ENCODE results near the gene RASD2.

Gene RASD2

DNA sequence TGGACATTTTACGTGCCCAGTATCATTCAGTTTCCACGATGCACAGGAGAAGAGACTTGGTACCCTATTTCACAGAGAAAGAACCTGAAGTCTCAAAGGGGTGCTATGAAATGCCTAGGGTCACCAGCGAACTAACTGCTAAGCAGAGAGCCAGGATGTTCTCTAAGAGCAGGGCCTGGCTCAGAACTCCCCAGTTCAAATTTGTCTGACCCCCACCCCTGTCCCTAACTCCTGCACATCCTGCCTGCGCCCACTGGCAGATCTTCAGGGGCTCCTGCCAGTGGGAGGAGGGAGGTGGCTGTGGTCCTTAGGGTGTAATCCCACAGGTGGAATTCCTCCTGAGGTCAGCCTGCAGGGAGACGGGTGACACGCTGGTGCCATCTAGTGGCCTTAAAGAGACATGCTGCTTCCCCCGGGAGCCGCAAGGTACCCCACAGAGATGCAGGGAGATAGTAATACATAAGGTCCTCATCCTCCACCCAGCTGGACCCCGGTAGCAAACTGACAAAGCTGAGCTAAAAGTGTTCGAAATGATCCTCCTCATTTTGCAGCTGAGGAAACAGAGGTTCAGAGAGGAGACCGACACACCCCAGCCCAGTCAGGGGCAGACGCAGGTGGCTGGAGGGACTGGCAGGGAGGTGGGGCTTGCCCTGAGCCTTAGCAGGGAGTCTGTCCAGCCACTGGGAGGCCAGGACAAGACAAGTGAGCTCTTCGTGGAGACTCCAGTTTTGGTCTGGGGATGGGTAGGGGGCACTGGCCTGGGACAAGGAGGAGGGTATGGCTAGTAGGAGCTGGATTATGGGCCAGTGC lies 42.4 kb downstream of the RASD2 start:
- DNase-seq (ENCODE audit: low read depth), result peak; percentile 34

DNA sequence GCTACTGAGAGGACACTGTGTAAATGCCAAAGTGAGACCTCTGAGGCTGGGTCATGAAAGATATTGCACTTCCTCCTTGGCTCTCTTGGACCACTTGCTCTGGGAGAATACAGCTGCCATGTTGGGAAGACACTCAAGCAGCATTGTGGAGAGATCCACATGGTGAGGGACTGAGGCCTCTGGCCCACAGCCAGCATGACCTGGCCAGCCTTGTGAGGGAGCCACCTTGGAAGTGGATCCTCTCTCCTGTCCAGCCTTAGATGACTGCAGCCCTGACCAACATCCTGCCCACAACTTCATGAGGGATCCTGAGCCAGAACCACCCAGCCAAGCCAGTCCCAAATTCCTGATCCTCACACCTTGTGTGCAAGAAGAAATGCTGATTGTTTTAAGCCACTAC lies 46.1 kb downstream of the RASD2 start:
- DNase-seq (ENCODE audit: low read depth), result no peak

DNA sequence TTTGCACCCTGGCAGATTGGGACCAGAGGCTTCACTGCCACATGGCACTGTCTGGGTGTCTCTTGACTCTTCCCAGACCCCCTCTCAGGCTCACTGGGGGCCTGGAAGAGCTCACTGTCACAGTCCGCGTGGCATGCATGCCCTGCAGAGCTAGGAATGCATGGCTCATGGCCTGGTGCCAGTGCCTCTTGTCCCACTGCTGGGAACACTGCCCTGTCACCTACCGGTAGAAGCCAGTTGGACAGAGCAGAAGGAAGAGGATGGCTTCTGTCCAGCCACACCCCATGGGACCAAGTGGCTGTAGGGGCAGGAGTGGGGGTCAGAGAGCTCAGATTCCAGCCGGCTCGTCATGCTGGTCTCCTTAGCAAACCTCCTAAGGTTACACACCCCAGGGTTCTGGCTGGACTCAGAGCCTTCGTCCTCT lies 46.8 kb downstream of the RASD2 start:
- no peak for DNase-seq (ENCODE audit: low read depth)

DNA sequence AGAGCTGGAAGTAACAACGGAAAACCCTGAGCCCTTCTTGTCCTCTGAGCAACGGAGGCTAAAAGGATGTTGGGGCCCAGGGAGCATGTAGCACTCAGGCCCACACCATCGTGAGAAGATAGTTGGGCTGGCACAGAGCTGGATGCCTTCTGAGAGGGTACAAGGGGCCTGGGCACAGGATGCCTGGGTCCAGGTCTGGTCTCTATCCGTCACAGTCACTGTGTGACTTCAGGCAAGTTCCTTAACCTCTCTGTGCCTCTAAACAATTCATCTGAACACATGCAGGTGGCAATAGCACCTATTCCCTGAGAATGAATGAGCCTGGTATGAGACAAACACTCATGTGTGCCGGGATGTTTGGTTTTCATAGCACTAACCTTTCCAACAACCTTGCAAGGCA lies 47.3 kb downstream of the RASD2 start:
- no peak for DNase-seq (ENCODE audit: low read depth)

DNA sequence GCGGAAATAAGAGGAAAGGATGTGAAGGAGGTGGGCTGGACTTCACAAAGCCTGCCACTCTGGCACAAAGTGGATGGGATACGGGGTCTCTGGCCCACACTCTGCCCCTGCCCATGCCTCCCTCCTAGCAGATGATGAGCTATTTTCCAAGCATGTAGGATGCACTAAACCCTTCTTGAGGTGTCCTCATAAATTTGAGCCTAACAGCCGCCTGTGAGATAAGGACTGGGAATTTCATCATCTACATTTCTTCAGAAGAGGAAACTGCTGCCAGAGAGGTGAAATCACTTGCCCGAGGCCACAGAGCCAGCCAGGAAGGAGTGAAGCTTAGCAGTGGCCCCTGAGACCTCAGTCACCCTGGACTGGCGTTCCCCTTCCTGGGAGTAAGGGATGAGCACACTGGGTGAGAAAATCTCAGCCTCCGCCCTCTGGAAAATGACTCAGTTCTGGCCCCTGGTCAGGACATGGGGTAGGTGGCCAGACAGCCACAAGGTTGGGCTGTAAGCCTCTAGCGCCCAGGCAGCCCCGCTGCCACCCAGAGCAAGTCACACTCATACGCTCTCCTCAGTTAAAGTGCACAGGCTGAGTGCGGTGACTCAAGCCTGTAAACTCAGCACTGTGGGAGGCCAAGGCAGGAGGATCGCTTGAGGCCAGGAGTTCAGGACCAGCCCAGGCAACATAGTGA lies 48.6 kb downstream of the RASD2 start:
- no peak for DNase-seq (ENCODE audit: low read depth)

DNA sequence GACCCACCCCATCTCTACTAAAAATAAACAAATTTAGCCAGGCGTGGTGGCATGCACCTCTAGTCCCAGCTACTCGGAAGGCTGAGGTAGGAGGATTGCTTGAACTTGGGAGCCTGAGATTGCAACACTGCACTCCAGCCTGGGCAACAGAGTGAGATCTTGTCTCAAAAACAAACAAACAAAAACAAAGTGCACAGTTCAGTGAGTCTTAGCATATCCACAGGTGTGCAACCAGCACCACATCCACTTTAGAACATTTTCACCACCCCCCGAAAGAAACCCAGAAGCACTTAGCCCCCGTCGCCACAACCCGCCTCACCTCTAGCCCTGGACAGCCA lies 49.1 kb downstream of the RASD2 start:
- no peak for DNase-seq (ENCODE audit: low read depth)

DNA sequence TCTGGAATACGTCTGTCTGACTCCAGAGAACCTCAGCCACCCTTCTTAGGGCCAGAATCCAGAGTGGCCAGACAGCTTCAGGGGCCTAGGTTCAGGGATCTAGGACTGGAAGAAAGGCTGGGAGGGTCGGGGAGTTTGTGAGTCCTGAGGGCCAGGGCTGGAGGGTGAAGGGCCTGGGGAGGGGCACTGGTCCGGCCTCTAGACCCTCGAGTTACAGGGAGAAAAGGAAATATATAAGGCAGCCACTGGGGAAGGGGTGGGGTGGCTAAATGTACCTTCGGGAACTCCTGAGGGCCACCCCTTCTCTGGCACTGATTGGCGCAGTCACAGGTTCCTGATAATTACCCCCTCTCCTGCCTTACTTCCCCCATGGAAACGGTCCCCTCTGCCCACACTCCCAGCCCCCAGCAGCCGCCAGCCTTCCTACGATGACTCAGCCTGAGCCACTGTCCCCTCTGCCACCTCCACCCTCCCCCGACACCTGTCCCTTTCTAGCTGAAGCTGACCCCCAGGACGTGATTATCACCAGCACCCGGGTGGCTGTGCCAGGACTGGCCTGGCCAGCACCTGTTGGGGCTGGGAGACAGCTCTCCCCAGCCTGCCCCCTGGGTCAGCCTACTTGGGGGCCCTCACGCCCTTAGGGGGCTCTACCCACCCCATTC lies 50.1 kb downstream of the RASD2 start:
- DNase-seq (ENCODE audit: low read depth), result no peak

DNA sequence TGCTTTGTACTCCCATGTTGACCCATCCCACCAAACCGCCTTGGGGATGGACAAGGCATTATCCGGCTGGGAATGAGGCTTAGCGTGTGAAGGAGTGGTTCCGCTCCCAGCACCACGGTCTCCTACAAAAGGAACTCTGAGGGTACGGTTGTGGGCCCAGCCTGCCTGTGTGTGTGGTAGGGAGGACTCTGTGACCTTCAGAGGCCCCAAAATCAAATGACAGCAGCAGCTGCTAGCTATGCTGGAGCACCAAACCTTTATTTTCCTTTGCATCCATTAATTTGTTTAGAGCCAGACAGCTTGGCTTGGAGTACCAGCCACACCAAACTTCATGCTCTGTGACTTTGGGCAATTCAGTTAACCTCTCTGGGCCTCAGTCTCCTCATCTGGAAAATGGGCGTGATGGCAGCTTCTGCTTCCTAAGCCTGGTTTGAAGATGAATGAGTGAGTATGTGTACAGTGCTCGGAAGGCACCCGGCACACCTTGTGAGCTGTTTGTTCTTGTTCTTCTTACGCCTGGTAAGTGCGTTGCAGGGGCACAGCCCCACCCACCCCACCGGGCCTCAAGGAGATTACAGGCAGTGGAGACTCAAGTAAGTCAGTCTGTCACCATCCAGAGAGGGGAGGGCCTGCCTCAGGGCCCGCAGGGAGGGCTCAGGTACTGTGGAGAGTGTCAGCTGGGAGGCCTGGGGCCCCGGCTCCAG lies 51.2 kb downstream of the RASD2 start:
- no peak for DNase-seq (ENCODE audit: low read depth)

DNA sequence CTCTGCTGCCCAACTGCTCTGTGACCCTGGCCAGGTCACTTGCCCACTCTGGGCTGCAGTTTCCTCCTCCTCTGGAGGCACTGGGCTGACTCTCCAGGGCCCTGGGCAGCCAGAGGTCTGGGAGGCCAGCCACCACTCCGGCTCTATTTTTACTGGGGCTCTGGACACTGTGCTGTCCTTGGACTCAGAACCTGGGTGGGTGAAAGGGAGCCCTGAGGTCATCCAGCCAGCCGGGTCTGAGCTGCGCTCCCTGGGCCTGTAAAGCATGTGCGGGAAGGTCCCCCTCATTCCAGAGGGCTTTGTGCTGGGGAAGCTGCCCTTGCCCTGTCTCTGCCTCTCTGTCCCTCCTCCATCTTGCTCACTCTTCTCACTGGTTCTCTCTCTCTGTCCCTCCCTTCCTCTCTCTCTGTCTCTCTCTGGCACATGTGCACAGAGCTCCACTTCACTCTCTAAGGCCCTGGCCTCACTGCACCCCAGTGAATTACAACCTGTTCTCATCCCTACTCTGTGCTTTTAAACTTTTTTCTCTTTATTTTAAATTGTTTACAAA lies 51.9 kb downstream of the RASD2 start:
- no peak for DNase-seq (ENCODE audit: low read depth)

DNA sequence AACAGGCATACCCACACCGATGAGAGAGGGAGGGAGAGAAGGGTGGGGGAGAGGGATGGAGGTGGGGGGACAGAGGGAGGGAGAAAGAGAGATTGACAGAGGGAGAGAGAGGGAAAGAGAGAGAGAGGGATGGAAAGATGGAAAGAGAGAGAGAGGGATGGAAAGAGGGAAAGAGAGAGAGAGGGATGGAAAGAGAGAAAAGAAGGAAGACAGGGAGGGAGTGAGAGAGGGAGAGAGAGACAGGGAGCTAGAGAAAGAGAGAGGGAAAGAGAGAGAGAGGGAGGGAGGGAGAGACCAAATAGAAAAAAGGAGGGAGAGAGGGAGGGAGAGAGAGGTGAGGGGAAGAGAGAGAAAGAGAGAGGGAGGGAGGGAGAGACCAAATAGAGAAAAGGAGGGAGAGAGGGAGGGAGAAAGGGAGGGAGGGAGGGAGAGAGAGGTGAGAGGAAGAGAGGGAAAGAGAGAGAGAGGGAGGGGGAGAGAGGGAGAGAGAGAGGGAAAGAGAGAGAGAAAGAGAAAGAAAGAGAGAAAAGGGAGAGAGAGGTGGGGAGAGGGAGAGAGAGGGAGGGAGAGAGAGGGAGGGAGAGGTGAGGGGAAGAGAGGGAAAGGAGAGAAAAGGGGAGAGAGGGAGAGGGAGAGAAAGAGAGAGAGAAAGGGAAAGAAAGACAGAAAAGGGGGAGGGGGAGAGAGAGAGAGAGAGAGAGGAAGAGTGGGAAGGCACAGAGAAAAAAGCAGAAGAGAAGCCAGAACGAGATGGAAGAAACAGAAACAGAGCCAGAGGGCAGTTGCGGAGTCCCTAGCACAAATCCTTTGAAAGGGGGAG lies 52.6 kb downstream of the RASD2 start:
- DNase-seq (ENCODE audit: low read depth), result no peak

DNA sequence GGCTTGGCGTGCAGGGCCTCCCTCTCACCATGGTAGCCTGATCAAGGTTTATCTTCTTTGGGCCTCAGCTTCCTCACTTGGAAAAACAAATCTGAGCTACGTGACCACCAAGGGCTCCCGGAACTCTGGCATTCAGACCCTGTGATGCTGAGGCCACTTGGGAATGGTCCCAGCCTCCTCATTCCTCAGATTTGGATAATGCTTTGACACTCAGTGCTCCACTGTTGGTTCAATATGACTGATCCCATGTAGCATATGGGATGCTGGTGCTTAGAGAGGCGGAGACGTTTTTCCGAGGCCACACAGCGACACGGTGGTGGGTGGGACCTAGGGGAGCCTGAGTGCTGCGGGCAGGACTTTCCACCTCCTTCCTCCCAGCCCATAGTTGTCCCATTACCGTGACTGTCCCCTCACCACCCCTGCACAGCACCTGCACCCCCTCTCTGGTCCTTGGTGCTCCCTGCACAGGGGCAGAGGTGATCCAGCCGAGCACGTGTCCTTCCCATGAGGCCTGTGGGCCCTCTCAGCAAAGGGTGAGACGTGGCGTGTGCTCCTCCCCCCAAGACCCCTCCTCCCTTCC lies 53.4 kb downstream of the RASD2 start:
- DNase-seq (ENCODE audit: low read depth), result no peak

DNA sequence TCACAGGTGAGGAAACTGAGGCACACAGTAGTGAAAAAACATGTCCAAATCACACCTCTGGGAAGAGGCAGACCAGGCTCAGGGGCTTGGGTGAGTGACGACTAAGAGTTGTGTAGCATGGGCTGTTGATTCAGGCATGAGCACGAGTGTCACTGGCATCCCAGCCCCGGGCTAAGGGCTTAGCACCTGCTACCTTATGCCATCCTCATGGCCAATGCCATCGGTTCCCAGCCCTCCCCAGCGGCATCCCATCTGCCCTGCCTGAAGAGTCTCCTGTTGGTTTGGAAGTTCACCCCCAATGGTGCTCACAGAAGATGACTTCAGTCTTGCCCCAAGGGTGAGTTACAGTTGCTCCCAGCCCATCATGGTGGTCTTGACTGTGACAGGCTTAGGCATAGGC lies 54.1 kb downstream of the RASD2 start:
- no peak for DNase-seq (ENCODE audit: low read depth)

DNA sequence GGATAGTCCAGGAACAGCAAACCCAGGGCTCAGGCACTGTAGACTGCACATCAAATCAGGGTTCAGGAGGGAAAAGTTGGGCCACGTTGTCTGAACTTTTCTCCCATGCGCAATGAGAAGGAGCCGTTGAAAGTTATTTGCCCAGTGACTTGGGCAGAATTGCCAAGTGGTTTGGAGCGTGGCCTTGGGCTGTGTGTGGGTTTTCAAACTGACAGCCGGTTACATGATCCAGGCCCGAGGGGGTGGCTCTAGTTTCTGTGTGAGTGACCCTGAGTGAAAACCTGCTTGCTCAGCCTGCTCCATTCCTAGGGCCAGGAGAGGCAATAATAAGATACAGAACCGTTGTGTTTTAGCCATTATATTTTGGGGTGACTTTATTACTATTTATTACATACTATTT lies 56.2 kb downstream of the RASD2 start:
- DNase-seq (ENCODE audit: low read depth), result no peak

DNA sequence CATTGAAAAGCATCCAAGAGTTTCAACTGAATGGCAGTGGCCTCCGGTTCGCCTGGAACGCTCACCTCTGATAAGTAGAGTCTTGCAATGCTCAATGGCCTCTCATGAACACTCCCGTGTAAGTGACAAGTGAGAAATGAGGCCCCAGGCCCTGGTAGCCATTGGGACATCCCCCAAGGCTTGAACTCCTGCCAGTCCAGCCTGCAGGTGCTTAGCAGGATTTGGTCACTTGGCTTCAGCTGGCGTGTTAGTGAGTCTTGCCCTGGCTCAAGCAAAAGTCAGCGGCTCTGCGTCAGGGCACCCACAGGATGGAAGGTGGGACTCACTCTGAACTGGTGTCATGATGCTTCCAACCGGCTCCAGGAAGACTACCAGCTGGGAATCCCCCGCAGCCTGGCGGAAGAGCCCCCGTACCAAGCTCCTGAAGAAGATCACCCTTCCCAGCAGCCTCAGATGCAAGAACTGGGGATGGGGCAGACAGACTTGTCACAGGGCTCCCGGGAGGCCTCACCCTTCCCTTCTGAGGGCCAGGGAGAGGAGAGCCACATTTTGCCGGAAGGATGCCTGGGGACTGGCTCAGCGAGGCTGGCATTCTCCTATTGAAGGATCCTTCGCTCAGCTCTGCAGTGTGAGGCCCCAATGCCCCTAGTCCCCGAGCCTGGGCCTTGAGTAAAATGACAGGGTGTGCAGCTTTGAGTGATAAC lies 57.2 kb downstream of the RASD2 start:
- DNase-seq (ENCODE audit: low read depth), result no peak

DNA sequence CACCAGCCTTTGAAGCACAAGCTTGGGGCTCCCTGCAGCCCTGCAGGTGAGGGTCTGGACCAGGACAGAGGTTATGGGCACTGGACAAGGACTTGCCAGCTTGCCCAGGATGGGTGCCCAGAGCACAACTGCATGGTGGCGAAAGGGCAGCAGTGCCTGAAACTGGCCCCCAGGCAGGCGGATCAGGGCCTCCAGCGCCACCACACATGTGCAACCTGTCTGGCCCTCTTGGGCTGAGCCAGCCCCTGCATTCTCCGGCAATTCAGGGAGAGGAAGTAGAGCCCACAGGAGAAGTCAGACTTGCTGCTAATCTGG lies 57.7 kb downstream of the RASD2 start:
- no peak for DNase-seq (ENCODE audit: low read depth)

DNA sequence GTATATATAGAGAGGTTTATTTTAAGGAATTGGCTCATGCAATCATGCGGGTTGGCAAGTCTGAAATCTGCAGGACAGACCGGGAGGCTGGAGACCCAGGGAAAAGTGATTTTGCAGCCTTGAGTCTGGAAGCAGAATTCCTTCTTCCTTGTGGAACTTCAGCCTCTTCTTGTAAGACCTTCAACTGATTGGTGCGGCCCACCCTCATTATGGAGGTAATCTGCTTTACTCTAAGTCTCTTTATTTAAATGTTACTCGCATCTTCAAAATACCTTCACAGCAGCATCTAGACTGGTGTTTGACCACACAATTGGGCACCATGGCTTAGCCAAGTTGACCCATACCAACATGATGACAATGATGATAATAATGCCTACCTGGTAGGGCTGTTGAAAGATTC lies 58.7 kb downstream of the RASD2 start:
- no peak for DNase-seq (ENCODE audit: low read depth)

DNA sequence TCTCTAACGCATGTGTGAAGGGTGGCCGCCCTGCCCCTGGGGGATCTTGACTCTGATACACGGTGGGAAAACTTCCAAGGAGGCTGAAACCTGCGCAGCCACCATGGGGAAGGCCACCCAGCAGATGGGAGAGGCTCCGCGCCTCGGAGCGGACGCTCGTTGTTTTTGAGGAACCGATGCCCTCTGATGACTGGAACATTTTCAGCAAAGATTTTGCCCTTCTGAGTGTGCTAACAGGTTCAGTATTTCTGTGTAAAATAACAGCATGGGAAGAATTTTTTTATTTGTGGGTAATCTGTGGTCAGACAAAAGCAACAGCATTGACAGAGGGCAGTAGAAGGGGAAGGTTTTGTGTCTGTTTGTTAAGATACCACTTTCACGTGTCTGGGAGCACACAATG lies 59.8 kb downstream of the RASD2 start:
- DNase-seq (ENCODE audit: low read depth), result no peak

DNA sequence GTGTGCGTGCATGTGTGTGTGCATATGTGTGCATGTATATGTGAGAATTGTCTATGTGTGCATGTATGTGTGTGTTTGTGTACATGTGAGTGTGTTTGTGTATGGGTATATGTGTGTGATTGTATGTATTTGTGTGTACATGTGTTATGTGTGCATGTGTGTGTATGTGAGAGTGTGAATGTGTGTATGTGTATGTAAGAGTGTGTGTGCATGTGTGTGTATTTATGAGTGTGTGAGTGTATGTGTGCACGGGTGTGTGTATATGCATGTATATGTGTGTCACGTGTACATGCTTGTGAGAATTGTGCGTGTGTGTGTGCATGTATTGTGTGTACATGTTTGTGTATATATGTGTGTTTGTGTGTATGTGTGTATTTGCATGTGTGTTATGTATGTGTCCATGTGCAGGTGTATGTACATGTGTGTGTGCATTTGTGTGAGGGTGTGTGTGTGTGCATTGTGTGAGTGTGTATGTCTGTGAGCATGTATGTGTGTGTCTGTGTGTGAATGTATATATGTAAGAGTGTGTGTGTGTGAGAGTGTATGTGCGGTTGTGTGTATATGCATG lies 60.5 kb downstream of the RASD2 start:
- no peak for DNase-seq (ENCODE audit: low read depth)

DNA sequence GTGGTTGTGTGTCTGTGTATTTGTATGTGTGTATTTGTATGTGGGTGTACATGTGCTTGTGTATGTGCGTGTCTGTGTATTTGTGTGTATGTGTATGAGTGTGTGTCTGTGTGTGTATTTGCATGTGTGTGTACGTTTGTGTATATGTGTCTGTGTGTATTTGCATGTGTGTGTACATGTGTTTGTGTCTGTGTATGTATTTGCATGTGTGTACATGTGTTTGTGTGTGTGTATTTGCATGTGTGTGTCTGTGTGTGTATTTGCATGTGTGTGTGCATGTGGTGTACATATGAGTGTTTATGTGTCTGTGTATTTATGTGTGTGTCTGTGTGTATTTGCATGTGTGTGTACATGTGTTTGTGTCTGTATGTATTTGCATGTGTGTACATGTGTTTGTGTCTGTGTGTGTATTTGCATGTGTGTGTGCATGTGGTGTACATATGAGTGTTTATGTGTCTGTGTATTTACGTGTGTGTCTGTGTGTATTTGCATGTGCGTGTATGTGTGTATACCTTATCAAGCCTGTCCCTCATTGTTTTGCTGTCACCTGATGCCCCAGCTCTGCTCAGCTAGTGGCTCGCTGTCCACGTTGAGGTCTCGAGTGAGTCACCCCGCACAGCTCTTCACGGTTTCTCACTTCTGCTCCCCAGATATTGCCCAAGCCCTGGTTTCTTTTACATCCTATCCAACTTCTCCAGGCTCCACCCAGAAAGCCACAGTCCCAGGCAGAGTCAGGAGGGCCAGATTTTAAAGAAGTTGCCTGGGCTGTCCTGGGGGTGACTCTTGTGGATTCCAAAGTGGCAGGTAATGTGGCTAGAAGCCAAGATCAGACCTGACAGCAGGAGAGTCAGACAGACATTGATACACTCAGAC lies 61.3 kb downstream of the RASD2 start:
- no peak for DNase-seq (ENCODE audit: low read depth)

Data from stimulated activated CD8-positive, alpha-beta memory T cell treated with anti-CD3 and anti-CD28 coated beads, Interleukin-12 subunit alpha, Interleukin-12 subunit beta, amount 100 ng/mL, for 1 hour (primary cell).